Dermis microvascular lymphatic vessel endothelial cell (primary cell): ENCODE results near the gene TLR6. TPM values are rescaled to one million over a fixed set of nuclear protein-coding genes. Genes with fewer than 3 reads are reported as not detected.
A peak's percentile ranks its signal among the peaks of the same experiment; 100 is the strongest.

Source experiments
- DNase-seq, 2 donors: peaks; one replicate each; pipeline versions ENCODE4 v3.0.0 to v3.0.0-alpha.2; 2010; ENCODE audit warnings: low read depth in 2 of 2
- total RNA-seq: library from RNA; depleted of rRNA; stranded (reverse); fragments of >200 nt; gene quantifications from 2 replicates; pipeline ENCODE4 v1.2.1, GENCODE V29; 2014

The TLR6 gene, protein sequence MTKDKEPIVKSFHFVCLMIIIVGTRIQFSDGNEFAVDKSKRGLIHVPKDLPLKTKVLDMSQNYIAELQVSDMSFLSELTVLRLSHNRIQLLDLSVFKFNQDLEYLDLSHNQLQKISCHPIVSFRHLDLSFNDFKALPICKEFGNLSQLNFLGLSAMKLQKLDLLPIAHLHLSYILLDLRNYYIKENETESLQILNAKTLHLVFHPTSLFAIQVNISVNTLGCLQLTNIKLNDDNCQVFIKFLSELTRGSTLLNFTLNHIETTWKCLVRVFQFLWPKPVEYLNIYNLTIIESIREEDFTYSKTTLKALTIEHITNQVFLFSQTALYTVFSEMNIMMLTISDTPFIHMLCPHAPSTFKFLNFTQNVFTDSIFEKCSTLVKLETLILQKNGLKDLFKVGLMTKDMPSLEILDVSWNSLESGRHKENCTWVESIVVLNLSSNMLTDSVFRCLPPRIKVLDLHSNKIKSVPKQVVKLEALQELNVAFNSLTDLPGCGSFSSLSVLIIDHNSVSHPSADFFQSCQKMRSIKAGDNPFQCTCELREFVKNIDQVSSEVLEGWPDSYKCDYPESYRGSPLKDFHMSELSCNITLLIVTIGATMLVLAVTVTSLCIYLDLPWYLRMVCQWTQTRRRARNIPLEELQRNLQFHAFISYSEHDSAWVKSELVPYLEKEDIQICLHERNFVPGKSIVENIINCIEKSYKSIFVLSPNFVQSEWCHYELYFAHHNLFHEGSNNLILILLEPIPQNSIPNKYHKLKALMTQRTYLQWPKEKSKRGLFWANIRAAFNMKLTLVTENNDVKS
- total RNA-seq, result 0.13 TPM in 2 replicates

DNA sequence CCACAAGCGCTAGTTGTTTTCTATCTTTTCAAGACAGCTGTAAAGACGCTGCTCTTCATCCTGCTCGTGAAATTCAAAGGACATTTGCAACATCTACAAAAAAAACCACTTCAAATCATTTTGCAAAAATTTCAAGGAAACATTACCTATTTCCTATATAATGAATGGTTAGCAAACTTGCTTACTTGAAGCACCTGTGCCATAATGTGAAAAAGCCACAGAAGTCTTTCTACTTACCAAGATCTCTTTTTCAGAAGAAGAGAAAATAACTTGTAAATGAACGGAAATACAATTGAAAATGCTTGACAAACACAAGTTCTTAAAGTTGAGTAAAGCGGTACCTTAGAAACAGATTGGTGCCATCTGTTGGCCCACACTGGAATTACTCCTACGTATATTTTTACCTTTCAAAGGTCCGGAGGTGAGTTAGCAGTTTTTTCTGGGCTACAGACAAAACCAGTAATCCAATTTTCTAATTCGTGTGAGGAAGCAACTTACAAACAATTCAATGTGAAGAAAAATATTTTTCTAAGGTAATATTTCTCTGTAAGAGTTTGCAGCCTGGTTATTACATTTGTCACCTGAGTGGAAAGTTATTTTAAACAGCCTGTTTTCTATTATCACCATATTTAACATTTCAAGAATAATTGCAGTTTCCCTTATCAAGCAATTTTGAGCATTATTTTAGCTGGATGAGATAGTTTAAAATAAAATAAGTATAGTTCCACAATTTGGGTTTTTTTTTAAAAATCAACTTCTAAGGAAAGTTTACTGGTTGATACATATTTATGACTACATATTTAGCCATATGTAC is at the start of gene TLR6:
Gene TLR6 (minus strand): TSS at position 294 of the 814 bp plus-strand sequence. CDS start 27,344 bp downstream, outside the sequence.
- peak; percentile 50 to 70 for DNase-seq

DNA sequence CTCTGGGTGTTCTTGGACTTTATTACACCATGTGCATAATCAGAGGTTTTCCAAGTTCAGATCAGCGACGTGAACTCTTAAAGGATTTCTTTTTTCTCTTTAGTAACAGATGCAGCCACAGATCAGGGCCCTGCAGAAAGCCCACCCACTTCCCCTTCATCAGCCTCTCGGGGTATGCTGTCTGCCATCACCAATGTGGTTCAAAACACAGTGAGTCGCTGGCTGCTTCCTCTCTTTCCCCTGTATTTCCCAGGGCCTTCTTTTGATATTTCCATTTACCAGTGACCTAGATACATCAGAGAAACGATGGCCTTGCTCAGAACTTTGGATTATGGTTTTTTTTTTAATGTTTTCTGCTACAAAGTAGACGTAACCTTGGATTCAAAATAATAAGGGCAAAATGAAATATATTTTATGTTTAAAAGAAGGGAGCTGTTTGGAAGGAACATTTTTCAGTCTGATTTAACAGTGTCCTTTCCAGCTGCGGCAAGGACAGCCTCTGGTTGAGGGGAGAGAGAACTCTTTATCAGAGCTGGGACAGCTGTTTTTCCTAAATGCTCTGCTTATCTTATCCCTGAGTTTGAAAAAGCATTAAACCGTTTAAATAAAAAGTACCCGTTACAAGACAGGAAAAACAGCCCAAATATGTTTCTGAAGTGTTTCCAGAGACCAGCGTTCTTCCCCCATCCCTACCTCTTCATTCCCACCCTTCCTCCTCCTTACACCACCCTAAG is 49.2 kb upstream of the TLR6 start:
- no peak for DNase-seq

DNA sequence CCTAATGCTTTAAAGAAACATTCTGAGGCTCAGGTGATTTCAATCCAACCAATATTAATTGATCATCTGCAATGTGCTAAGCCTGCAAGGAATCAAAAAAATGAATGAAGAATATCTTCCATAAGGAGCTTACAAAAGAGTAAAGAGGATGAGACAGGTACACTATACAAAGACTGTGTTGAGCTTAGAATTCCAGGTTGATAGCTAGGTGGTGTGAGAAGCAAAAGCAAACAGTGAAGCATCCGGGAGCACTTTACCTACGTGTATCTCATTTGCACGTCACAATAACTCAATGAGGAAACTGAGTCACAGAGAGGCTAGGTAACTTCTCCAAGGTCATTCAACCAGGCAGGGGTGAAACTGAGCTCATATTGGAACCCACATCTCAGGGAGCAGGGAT is 48.1 kb upstream of the TLR6 start:
- no peak for DNase-seq

DNA sequence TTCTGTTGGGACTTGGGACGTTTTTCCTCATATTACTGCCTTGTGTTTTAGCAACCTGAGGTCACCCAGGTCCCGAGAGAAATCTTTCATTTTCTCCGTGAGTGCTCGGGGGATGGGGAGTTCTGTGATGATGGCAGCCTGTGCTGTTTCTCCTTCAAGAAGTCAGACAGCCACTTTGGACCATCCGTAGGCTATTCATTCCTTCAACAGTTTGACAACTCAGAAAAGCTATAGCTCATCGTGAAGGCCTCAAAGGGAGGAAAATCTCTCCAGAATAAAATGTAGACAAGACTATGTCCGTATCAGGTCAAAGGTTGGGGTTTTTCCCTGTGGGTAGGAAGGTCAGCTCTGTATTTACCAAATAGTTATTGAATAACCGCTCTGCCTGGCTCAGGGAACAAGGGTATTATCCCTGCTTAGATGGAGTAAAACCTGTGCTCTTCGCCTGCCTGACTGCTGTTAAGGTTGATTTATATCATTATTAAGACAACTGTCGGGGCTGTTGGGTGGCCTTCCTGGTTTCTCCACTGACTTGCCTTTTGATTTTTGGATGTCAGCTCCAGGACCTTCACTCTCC is 47.6 kb upstream of the TLR6 start:
- no peak for DNase-seq

DNA sequence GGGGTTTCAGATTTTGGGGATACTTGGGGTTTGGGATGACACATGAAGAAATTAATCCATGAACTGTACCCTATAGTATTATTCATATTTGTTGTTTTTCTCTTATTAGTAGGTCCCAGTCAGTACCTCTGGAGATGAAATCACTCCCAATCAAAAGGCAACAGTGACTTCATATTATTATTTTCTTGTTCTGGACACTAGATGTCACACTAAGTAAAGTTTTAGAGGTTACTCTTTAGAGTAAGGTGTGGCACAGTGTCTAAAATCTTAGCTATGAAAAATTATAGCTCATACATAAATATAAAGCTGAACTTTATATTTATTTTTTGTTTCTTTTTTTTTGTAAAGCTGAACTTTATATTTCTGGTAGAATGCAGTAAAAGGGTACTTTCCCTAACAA is 46.1 kb upstream of the TLR6 start:
- peak in 1 of 2 donors; percentile 27 for DNase-seq

DNA sequence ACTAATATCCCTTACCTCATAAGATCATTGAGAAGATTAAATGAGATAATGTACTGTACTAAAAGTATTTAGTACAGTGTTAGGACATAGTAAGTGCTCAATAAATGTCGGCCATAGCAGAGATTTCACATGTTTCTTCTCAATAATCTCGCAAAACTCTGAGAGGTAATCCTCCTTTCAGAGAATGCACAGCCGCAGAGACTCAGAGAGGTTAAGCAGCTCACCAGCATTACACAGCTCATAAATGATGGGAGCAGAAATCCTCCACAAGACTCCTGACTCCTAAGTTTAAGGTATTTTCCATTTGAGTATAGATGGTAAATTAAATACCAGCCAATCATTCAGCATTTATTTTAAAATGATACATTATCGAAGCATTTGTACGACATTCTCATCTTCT is 45.6 kb upstream of the TLR6 start:
- no peak for DNase-seq

DNA sequence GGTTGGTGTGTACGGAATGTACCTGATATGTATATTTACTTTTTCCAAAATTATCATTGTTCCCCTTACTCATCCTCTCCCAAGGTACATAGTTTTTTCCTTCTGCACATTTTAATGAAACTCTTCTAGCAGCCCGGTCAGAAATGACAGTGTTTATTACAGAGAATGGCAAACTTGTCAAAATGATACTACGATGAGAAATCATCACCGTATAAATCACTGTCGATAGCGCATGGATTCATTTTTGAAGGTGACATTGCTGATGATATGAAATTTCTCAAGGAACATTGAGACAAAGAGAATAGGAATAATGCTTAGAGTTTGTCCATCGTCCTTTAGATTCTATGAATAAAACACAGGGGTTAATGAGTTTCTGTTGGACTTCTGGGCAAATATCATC is 41.6 kb upstream of the TLR6 start:
- no peak for DNase-seq

DNA sequence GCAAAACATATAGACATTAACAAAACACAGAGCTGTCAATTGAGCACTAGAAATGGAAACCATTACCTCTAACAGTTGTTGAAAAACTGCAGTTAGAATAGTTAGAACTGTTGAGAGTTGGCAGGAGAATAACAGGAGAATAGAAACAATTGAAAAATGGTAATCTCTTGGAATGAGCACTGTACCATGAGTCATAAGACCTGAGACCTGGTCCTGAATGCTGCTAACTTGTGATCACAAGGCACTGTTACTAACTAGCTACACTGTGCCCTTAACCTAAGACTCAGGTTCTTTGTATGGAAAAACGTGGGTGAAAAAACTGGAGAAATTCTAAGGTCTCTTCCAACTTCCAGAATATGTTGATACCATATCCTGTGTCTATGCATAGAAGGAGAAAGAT is 40.3 kb upstream of the TLR6 start:
- DNase-seq, result no peak

DNA sequence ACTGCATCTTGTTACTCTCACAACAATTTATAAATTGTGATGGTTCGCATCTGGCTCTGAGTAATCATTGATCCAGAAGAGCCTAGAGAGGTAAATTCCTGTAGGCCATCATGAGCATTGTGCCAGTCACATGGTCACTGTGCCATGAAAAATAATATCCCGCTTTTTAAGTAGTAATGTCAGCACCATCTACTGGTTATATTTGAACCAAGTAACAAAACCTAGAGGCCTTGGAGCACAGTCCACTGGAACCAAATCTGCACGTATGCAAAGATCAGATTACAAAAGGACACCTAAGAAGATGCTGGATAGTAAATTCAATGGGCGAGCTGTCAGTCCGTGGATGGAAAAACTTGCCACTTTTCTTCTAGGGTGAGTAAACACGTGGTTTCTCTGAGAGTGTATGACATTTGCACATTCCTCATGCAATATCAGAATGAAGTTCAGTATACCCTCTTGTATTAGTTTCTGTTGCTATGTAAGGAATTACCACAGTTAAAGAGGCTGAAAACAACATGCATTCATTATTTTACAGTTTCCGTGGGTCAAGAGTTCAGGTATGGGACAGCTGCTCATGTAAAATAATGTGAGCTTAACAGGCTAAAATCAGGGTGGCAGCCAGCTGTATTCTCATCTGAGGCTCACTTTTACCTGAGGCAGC is 37.8 kb upstream of the TLR6 start:
- DNase-seq, result no peak

DNA sequence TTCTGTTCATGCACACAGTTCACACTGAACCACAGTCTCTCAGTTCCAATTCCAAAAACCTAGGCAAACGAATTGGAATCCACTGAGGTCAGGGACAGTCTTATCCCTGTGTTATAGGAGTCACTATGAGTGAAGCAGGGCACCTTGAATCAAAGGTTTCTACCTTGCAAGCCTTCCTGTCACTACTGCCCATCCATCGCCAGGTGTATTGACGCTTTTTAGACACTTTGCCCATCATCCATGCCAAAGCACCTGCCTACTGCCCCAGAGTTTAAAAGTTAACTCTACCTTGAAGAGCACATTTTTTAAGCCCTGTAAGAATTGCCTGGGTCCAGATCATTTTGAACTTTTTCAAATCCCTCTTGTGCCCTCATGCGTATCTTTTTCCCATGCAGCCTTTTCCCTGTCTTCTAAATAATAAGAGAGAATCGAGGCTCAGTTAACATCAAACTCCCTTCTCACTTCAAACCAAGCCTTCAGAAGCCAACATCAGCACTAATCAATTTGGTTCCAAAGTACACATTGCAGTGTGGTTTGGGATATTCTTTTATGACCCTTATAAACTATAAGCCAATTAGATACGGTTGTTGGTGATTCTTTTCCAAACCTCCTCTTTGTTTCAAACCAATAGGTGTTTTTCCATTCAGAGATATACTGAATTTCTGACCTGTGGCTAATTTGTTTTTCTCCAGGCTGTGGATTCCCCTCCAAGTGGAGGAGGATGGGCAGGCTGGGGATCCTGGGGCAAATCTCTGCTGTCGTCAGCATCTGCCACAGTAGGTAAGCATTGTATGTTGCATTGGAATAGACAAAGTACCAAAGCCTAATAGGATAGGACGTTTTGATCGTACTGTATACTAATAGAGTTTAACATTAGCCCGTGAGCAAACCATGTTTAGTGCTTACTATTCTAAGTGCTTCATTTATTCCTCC is 34.7 kb upstream of the TLR6 start:
- no peak for DNase-seq

DNA sequence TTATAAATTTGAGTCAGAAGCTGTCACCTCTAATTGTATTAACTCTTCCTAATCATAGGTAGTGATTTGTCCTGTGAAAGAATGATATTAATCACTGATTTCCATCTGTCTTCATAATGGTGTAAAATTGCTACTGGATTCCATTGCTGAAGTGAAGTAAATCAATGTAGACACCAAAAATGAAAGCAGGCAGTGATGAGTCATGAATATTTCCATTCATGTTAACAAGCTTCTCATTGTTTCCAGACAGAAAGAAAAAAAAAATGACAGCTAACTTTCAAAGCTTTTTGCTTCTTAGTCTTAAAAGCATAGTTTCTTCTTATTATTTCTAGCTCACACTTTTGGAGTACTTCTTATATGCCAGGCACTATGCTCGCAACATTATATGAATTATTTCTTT is 32.5 kb upstream of the TLR6 start:
- peak; percentile 83 to 89 for DNase-seq

DNA sequence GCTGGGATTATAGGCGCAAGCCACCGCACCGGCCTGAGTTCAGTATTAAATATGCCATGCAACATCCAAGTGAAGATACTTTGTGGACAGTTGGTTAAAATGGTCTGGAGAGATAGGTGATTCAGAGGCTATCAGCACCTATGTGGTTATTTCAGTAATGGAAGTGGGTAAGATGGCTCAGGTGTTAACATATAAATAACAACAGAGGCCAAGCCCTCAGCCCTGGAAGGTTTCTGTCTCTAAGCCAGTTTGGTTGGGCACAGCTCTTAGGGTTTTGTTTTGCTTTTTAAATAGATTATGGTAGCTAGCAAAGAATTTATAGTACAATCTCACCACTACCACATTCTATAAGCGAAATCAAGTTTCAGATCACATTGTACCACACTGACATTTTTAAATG is 27.6 kb upstream of the TLR6 start:
- DNase-seq, result no peak

DNA sequence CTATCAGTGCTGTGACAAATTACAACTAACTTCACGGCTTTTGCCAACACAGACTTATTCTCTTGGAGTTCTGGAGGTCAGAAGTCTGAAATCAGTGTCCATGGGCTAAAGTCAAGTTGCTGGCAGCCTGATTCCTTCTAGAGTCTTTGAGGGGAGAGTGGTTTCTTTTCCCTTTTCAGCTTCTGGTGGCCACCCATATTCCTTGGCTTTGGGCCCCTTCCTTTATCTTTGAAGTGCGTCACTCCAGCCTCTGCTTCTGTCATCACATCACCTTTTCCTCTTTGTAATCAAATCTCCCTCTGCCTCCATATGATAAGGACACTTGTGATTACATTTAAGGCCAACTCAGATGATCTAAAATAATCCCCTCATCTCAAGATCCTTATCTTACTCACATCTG is 20.0 kb upstream of the TLR6 start:
- DNase-seq, result no peak

DNA sequence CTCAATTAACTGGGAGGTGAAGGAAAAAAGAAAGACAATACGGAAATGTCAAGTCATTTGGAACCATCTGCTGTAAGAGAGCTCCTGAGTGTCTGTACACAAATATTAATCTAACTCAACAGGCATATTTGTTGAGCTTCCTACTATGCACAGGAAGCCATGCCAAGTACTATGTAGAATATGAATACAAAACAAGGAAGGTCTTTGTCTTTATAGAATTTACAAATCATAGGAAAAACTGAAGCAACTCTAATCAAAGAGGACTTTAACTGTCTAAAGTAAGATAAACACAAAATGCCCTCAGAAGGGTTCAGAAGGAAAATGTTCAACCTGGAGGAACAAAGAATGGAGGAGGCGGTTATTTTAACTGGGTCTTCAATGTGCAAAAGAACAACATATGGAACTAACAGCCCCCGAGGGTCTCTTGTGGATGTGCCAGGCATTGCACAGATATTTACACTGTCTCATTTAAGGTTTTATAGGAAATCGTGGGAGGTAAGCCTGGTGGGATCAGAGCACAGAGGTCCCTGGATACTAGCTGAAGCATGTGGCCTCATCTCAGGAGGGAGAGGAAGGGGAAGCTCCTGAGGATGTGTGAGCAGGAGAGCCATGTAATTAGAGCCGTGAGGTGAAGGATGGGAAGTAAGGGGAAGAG is 16.8 kb upstream of the TLR6 start:
- DNase-seq, result no peak

DNA sequence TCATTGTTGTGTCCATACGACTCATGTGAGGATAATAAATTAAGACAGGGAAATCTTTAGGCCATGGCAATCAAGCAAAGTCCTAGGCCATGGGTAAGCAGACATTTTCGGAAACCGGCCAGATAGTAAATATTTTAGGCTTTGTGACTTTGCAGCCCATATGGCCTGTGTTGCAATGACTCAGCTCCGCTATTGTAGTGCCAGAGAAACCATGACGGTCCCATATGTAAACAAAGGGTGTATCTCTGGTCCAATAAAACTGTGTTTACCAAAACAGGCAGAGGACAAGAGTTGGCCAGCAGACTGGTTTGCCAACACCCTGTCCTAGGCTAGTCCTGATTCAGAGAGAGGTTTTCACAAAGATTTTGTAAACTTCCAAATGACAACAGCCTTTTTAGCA is 16.0 kb upstream of the TLR6 start:
- DNase-seq, result peak in 1 of 2 donors; percentile 48

DNA sequence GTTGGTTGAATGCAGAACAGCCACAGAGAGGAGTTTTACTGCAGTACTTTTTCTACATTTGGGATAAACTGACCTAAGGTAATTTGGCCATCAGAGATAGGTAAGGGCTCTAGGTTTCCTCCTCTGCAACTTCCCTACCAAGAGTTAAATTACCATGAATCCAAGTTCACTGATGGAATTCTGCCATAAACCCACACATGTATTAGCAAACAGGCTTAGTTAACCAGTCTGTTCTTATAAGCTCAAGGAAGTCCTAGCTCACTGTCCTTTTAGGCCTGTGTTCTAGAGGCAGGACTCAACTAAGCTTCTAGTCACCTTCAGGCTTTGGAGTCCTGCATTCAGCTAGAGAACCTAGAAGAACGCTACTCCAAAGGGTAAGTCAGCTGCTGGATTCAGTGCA is 15.0 kb upstream of the TLR6 start:
- no peak for DNase-seq

DNA sequence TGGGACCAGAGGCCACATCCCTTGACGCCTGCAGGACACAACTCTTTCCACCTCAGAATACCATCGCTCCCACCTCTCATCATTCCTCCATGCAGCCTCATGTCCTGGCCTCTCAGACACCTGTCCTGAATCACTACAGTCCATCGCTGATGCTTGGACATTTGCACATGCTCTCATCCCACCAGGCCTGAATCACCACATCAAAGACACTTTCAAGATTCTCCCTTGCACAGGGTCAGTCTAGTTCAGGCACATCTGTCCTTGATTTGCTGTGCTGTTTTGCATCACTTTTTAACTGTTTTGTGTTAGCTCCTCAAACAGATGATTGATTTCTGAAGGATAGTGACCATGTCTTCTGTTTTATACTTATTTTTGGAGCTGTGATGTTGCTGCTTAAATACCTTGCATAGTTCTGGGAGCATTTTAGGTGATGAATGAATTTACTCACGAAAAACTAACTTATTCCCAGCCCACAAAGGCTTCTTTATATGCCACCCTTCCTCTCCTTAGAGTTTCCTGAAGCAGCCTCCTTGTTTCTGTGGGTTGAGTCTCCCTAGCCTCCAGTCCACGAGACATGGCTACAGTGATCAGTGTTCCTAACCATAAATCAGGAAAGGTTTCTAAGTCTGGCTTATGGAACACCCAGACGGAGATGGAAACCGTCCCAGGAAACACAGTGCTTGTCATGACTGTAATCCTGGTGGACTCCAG is 13.6 kb upstream of the TLR6 start:
- DNase-seq, result no peak

DNA sequence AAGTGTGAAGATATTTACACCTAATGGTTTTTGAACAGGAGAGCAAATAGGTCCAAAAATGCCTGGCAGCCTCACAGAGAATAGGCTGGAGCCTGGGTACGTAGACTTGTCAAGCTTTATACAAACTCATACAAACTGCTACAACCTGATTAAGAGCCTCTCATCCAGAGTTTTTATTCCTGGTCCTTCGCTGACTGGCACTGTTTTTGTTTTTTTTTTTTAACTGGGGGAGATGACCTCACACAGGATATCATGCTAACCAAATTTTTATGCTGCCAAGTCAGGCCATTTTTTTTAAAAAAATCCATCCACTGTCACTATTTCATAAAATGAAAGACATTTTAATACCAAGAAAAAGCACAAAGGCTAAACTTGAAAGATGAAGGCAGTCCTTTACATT is 12.9 kb upstream of the TLR6 start:
- peak in 1 of 2 donors; percentile 40 for DNase-seq
